Esophagus squamous epithelium (tissue), 5 donors: ENCODE data around the gene MAP4K1. TPM values are rescaled to one million over a fixed set of nuclear protein-coding genes. Genes with fewer than 3 reads are reported as not detected.
A peak's percentile ranks its signal among the peaks of the same experiment; 100 is the strongest.

Source experiments
- DNase-seq: peaks from one replicate; lab custom pipeline; 2025; lab: John Stamatoyannopoulos, UW
- H3K27ac ChIP-seq, 4 donors: fragments of 200-600 bp; sonication (generic); one replicate each; pipeline ENCODE4 v1.5.1; 2016 to 2019; ENCODE audit warnings: mild to moderate bottlenecking in 1 of 4
- H3K27me3 ChIP-seq, 4 donors: fragments of 200-600 bp; sonication (generic); 1 replicate in 3 of 4; 2 replicates in 1 of 4; pipeline versions ENCODE4 v1.5.1 to v1.6.0; 2017 to 2021; ENCODE audit warnings: antibody characterized with exemption in 1 of 4
- H3K36me3 ChIP-seq, 3 donors: fragments of 200-600 bp; sonication (generic); one replicate each; pipeline ENCODE4 v1.5.1; 2016 to 2019
- H3K4me1 ChIP-seq, 3 donors: fragments of 200-600 bp; sonication (generic); one replicate each; pipeline ENCODE4 v1.5.1; 2017 to 2019
- H3K4me3 ChIP-seq, 4 donors: fragments of 200-600 bp; sonication (generic); 1 replicate in 3 of 4; 2 replicates in 1 of 4; pipeline ENCODE4 v1.5.1; 2016 to 2019; ENCODE audit warnings: mild to moderate bottlenecking in 2 of 4, moderate library complexity in 1 of 4
- H3K9me3 ChIP-seq, 3 donors: fragments of 200-600 bp; sonication (generic); one replicate each; pipeline ENCODE4 v1.5.1; 2016 to 2019
- POLR2A ChIP-seq, 4 donors: fragments of 450-650 bp; IDR thresholded peaks; one replicate each; pipeline ENCODE4 v1.6.1; 2017; ENCODE audit warnings: antibody characterized with exemption in 4 of 4, mild to moderate bottlenecking in 4 of 4, moderate library complexity in 3 of 4
- WGBS, 2 donors: methylation state at CpG; one replicate each; pipeline ENCODE4 v1.1.5; 2018; 5-methylcytosine and 5-hydroxymethylcytosine counted together
- intact Hi-C: fragments of 100-400 bp; cut with DNase I; formaldehyde crosslinking; loops from one replicate; pipeline ENCODE4 v1.15.0; 2022
- total RNA-seq, 4 donors: library from RNA; depleted of rRNA; stranded (reverse); fragments of >200 nt; gene quantifications; one replicate each; pipeline ENCODE4 v1.1.0, GENCODE V29; 2016
- TF ChIP-seq, protein P1 (sequence below), 6 experiments: fragments of 450-650 bp in 4 of 6; fragments of 200-600 bp in 2 of 6; sonication (generic) in 2 of 6; IDR thresholded peaks; one replicate each; pipeline ENCODE4 v1.5.1; 2016 to 2019; ENCODE audit warnings: antibody characterized with exemption in 6 of 6, mild to moderate bottlenecking in 4 of 6, moderate library complexity in 4 of 6
- donor health status: DM: yes; HTN: yes; CAD: no.

Gene MAP4K1
- total RNA-seq, 4 donors from 2014 or later: 1.5 to 4.2 (median 2.7) TPM

DNA sequence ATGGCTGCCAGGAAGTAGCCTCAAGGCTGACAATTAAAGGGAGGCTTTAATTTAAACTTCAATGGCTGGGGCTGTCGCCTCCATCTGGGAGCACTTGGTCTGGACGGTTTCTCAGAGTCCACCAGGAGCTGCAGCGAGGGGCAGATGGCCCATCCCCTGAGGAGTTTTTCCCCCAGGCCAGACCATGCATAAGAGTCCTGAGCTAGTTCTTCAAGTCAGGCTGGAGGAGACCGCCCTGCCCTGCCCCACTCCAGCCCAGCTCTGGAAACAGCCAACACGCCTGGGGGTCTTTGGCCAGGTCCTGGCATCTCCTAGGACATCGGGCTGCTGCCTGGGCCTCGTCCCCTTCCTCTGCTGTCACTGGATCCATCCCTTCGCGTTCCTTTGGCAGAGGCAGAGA lies 24.4 kb upstream of the MAP4K1 start:
- Histone ChIP-seq H3K4me1 (peaks cover 24 to 77% (median 30%) of the 10 kb centered on the region in 3 donors), H3K9me3 (no peaks in the 10 kb centered on the region), H3K27me3 (no peaks in the 10 kb centered on the region), H3K4me3 (no peak overlapping the region), H3K27ac (peak overlapping the region in 3 of 4 donors; percentile 66 to 82 (median 82)), H3K36me3 (peaks cover 0 to 8% (median 0%) of the 10 kb centered on the region in 3 donors)
- whole genome bisulfite sequencing, 2 donors: 81 to 82% methylated on average over 4 to 7 of the region's 9 CpGs
- intact Hi-C loops: loop anchor here (10.0 kb wide), 1 partner anchor 63 kb away; no protein-coding TSS in a partner anchor
- DNase-seq: no peak
- no peak for TF ChIP-seq POLR2A (IDR thresholded peaks at IDR 0.05)
- TF ChIP-seq, protein P1, sequence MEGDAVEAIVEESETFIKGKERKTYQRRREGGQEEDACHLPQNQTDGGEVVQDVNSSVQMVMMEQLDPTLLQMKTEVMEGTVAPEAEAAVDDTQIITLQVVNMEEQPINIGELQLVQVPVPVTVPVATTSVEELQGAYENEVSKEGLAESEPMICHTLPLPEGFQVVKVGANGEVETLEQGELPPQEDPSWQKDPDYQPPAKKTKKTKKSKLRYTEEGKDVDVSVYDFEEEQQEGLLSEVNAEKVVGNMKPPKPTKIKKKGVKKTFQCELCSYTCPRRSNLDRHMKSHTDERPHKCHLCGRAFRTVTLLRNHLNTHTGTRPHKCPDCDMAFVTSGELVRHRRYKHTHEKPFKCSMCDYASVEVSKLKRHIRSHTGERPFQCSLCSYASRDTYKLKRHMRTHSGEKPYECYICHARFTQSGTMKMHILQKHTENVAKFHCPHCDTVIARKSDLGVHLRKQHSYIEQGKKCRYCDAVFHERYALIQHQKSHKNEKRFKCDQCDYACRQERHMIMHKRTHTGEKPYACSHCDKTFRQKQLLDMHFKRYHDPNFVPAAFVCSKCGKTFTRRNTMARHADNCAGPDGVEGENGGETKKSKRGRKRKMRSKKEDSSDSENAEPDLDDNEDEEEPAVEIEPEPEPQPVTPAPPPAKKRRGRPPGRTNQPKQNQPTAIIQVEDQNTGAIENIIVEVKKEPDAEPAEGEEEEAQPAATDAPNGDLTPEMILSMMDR (IDR thresholded peaks at IDR 0.05): no peak

DNA sequence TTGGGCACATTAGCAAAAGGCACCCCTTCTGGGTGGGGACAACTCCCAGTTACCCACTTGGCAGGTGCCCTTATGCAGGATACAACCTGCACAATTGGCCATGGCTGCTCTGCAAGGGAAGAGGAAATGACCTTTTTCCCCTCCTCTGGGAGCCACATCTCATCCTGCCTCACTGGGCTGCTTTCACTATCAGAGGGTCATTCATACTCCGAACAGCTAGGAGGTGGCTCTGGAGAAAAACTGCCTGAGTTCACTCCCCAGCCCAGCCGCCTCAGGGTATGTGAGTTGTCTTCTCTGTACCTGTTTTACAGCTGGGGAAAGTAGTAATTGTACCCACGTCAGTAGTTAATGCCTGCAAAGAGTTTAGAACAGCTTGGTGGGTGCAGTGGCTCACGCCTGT lies 22.6 kb upstream of the MAP4K1 start:
- peaks cover 35 to 77% (median 38%) of the 10 kb centered on the region in 3 donors for H3K4me1 ChIP-seq
- H3K27me3 ChIP-seq: no peaks in the 10 kb centered on the region
- DNase-seq: no peak
- intact Hi-C loops: loop anchor here (10.0 kb wide), 1 partner anchor 64 kb away; no protein-coding TSS in a partner anchor
- peaks cover 0 to 17% (median 5%) of the 10 kb centered on the region in 3 donors for H3K36me3 ChIP-seq
- peak overlapping the region; percentile 66 to 82 (median 80) for H3K27ac ChIP-seq
- H3K9me3 ChIP-seq: no peaks in the 10 kb centered on the region
- TF ChIP-seq, protein P1 (IDR thresholded peaks at IDR 0.05): peak in 2 of 6 experiments; percentile 28 to 37
- no peak for TF ChIP-seq POLR2A (IDR thresholded peaks at IDR 0.05)
- 28 to 55% methylated on average over 2 to 3 of the region's 4 CpGs for WGBS, 2 donors
- H3K4me3 ChIP-seq: peak overlapping the region in 1 of 4 donors; percentile 18

- TF ChIP-seq, protein P1 (IDR thresholded peaks at IDR 0.05): no peak
- TF ChIP-seq POLR2A (IDR thresholded peaks at IDR 0.05): no peak
- Histone ChIP-seq H3K9me3 (no peaks in the 10 kb centered on the region), H3K27ac (peak overlapping the region; percentile 66 to 82 (median 80)), H3K36me3 (peaks cover 3 to 23% (median 9%) of the 10 kb centered on the region in 3 donors), H3K4me3 (no peak overlapping the region), H3K4me1 (peaks cover 33 to 77% (median 45%) of the 10 kb centered on the region in 3 donors), H3K27me3 (no peaks in the 10 kb centered on the region)
- intact Hi-C loops: loop anchor here (10.0 kb wide), 1 partner anchor 65 kb away; no protein-coding TSS in a partner anchor
- WGBS, 2 donors: 83% methylated on average over 2 of the region's 2 CpGs; no CpG with 5 or more reads in 1 of the 2 donors
- no peak for DNase-seq
These were observed 21.9 kb upstream of the MAP4K1 start for GRCh38 chr19:38639679-38640078.

- H3K9me3 ChIP-seq: no peaks in the 10 kb centered on the region
- WGBS, 2 donors: 86 to 93% methylated on average over 3 of the region's 3 CpGs
- TF ChIP-seq POLR2A (IDR thresholded peaks at IDR 0.05): no peak
- TF ChIP-seq, protein P1 (IDR thresholded peaks at IDR 0.05): no peak
- no peaks in the 10 kb centered on the region for H3K27me3 ChIP-seq
- peaks cover 3 to 27% (median 9%) of the 10 kb centered on the region in 3 donors for H3K36me3 ChIP-seq
- DNase-seq: no peak
- H3K4me1 ChIP-seq: peaks cover 33 to 82% (median 48%) of the 10 kb centered on the region in 3 donors
- H3K4me3 ChIP-seq: no peak overlapping the region
- peak overlapping the region; percentile 18 to 84 (median 82) for H3K27ac ChIP-seq
- intact Hi-C loops: no loop called here
These were observed 20.7 kb upstream of the MAP4K1 start for GRCh38 chr19:38638461-38638860.
